ENCODE data around the gene INSM1. TPM values are rescaled to one million over a fixed set of nuclear protein-coding genes. Genes with fewer than 3 reads are reported as not detected.

INSM1 gene
- total RNA-seq, 1 experiment from 2014 or later = 0.07 TPM

DNA sequence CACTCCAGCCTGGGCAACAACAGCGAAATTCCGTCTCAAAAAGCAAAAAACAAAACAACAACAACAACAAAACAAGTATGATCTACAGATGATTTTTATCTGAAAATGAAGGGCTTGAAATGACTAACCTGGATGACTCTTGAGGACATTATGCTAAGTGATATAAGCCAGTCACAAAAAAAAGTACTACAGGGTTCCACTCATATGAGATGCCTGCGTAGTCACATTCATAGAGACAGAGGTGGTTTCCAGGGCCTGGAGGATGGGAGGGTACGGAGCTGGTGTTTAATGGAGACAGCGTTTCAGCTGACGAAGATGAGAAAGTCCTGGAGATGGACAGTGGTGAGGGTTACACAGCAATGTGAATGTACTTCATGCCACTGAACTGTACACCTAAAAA, 8.3 kb upstream of the INSM1 start:
- CTCF ChIA-PET = interaction anchor here (0.9 to 1.2 kb wide), 2 partner anchors 58 to 235 kb away, joined by 3 read pairs; no protein-coding TSS in a partner anchor
- Histone ChIP-seq H3K36me3 (ENCODE audit: control insufficient read depth in 1 of 2, insufficient read depth in 2 of 2, low read length in 2 of 2) (no peaks in the 10 kb centered on the region), H3K79me2 (ENCODE audit: insufficient read depth, low read length) (no peaks in the 10 kb centered on the region), H3K27ac (ENCODE audit: low read depth, low read length) (no peak overlapping the region), H4K20me1 (ENCODE audit: insufficient read depth) (no peaks in the 10 kb centered on the region), H3K4me2 (ENCODE audit: low read length) (no peak overlapping the region), H3K4me3 (replicated peaks in 1 of 2; ENCODE audit: low read depth in 1 of 2, low read length in 2 of 2) (no peak overlapping the region), H3K9me2 (ENCODE audit: insufficient read depth) (no peaks in the 10 kb centered on the region), H2AFZ (ENCODE audit: low read depth, low read length, poor library complexity, severe bottlenecking) (peak overlapping the region; percentile 52), H3K9ac (ENCODE audit: low read length) (no peak overlapping the region), H3K9me3 (ENCODE audit: control insufficient read depth in 1 of 2, insufficient read depth in 1 of 2, low read depth in 1 of 2, low read length in 2 of 2) (no peaks in the 10 kb centered on the region), H3K4me1 (ENCODE audit: control insufficient read depth in 1 of 2, insufficient read depth in 2 of 2, low read length in 2 of 2) (no peaks in the 10 kb centered on the region), H3K27me3 (ENCODE audit: insufficient read depth, low read length) (peaks cover 19% of the 10 kb centered on the region)
- TF ChIP-seq ZFX (IDR thresholded peaks at IDR 0.05) (no peak), POLR2A (IDR thresholded peaks at IDR 0.05; ENCODE audit: borderline replicate concordance, extremely low read depth, insufficient read depth, insufficient read length) (no peak), EZH2phosphoT487 (IDR thresholded peaks at IDR 0.05; ENCODE audit: borderline replicate concordance) (no peak), YY1 (IDR thresholded peaks at IDR 0.05; ENCODE audit: extremely low read depth, insufficient replicate concordance, low read depth, low read length) (no peak), EGR1 (IDR thresholded peaks at IDR 0.05; ENCODE audit: low read depth) (no peak), EZH2 (IDR thresholded peaks at IDR 0.05) (no peak), JUND (IDR thresholded peaks at IDR 0.05) (no peak), CBX3 (IDR thresholded peaks at IDR 0.05; ENCODE audit: low read depth) (no peak), SRF (IDR thresholded peaks at IDR 0.05; ENCODE audit: low read depth) (no peak), ZNF274 (IDR thresholded peaks at IDR 0.05; ENCODE audit: low read depth, low read length) (no peak), SIN3A (IDR thresholded peaks at IDR 0.05; ENCODE audit: low read depth) (no peak), TCF7L2 (IDR thresholded peaks at IDR 0.05; ENCODE audit: borderline replicate concordance, extremely low read depth, insufficient read depth, insufficient read length) (no peak), POLR2AphosphoS5 (IDR thresholded peaks at IDR 0.05; ENCODE audit: low read depth, low read length) (no peak)
- TF ChIP-seq, protein P1, sequence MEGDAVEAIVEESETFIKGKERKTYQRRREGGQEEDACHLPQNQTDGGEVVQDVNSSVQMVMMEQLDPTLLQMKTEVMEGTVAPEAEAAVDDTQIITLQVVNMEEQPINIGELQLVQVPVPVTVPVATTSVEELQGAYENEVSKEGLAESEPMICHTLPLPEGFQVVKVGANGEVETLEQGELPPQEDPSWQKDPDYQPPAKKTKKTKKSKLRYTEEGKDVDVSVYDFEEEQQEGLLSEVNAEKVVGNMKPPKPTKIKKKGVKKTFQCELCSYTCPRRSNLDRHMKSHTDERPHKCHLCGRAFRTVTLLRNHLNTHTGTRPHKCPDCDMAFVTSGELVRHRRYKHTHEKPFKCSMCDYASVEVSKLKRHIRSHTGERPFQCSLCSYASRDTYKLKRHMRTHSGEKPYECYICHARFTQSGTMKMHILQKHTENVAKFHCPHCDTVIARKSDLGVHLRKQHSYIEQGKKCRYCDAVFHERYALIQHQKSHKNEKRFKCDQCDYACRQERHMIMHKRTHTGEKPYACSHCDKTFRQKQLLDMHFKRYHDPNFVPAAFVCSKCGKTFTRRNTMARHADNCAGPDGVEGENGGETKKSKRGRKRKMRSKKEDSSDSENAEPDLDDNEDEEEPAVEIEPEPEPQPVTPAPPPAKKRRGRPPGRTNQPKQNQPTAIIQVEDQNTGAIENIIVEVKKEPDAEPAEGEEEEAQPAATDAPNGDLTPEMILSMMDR (IDR thresholded peaks at IDR 0.05 in 2 of 3, conservative IDR thresholded peaks at IDR 0.05 in 1 of 3; ENCODE audit: borderline replicate concordance in 1 of 3, insufficient read depth in 1 of 3, low read depth in 2 of 3, low read length in 2 of 3) = no peak
- BruUV-seq (replicated peaks) = no TSS peak
- RAD21 ChIA-PET (ENCODE audit: low non-redundant PET in 1 of 2, low total read pairs in 2 of 2, uncharacterized antibody in 2 of 2, unreplicated experiment in 2 of 2) = no interaction called here
- no peak for ATAC-seq
- POLR2A ChIA-PET = no interaction called here
- no peak for DNase-seq (ENCODE audit: low read depth, low spot score)
- intact Hi-C loops (cut with micrococcal nuclease) = loop anchor here (1.0 kb wide), 1 partner anchor 209 kb away; no protein-coding TSS in a partner anchor
